IMR-90 (cell line): ENCODE data around the gene STXBP6.

Experiments
- CEBPB ChIP-seq: IDR thresholded peaks from 2 replicates; pipeline ENCODE4 v1.6.1; 2012; ENCODE audit warnings: low read depth, low read length, improper control_type of control experiment
- CHD1 ChIP-seq: IDR thresholded peaks from 2 replicates; pipeline ENCODE4 v1.6.1; 2012; ENCODE audit warnings: low read depth, low read length, improper control_type of control experiment
- CTCF ChIP-seq: conservative IDR thresholded peaks from 2 replicates; pipeline ENCODE4 v1.5.1; 2012; ENCODE audit warnings: mild to moderate bottlenecking, low read depth, low read length, improper control_type of control experiment
- ELK1 ChIP-seq: fragments of 150-350 bp; IDR thresholded peaks from 2 replicates; pipeline ENCODE4 v1.6.1; 2016; ENCODE audit warnings: low read depth, mild to moderate bottlenecking, low read length, moderate library complexity, borderline replicate concordance
- FOS ChIP-seq: fragments of 150-350 bp; IDR thresholded peaks from 2 replicates; pipeline ENCODE4 v1.6.1; 2016; ENCODE audit warnings: low read depth, low read length
- MAFK ChIP-seq: IDR thresholded peaks from 2 replicates; pipeline ENCODE4 v1.6.1; 2012; ENCODE audit warnings: low read depth, low read length, improper control_type of control experiment
- MAZ ChIP-seq: IDR thresholded peaks from 2 replicates; pipeline ENCODE4 v1.6.1; 2012; ENCODE audit warnings: low read depth, mild to moderate bottlenecking, low read length, improper control_type of control experiment, moderate library complexity, borderline replicate concordance
- MXI1 ChIP-seq: IDR thresholded peaks from 2 replicates; pipeline ENCODE4 v1.6.1; 2012; ENCODE audit warnings: low read depth, mild to moderate bottlenecking, low read length, moderate library complexity, borderline replicate concordance
- POLR2A ChIP-seq: IDR thresholded peaks from 2 replicates; pipeline ENCODE4 v1.6.1; 2012; ENCODE audit warnings: mild to moderate bottlenecking, low read depth, low read length
- RAD21 ChIP-seq: IDR thresholded peaks from 2 replicates; pipeline ENCODE4 v1.6.1; 2012; ENCODE audit warnings: low read length, improper control_type of control experiment
- RFX5 ChIP-seq: IDR thresholded peaks from 2 replicates; pipeline ENCODE4 v1.8.0; 2012; ENCODE audit warnings: low read depth, mild to moderate bottlenecking, low read length, moderate library complexity
- SMC3 ChIP-seq: fragments of 150-350 bp; IDR thresholded peaks from 2 replicates; pipeline ENCODE4 v1.6.1; 2016; ENCODE audit warnings: low read depth, mild to moderate bottlenecking, antibody characterized with exemption, low read length, moderate library complexity
- USF2 ChIP-seq: fragments of 150-350 bp; IDR thresholded peaks from 2 replicates; pipeline ENCODE4 v1.6.1; 2017; ENCODE audit warnings: mild to moderate bottlenecking, antibody characterized with exemption, low read length, low read depth

- TF ChIP-seq POLR2A (no peak), CTCF (no peak), SMC3 (no peak), RAD21 (no peak), USF2 (no peak), FOS (no peak), MXI1 (no peak), ELK1 (no peak), CEBPB (no peak), CHD1 (no peak), MAFK (no peak), RFX5 (no peak), MAZ (no peak)
Measured at GRCh38 chr14:24889843-24890242, 160.1 kb downstream of the STXBP6 start.
